22Rv1 (cell line): Measurements from ENCODE around the gene YPEL1.

Source experiments
- CTCF ChIP-seq: fragments of 450-650 bp; IDR thresholded peaks from 2 replicates; pipeline ENCODE4 v1.5.1; 2017; ENCODE audit warnings: mild to moderate bottlenecking
- ZFX ChIP-seq: fragments of 450-650 bp; IDR thresholded peaks from 2 replicates; pipeline ENCODE4 v1.6.1; 2017; ENCODE audit warnings: antibody characterized with exemption, borderline replicate concordance

- TF ChIP-seq CTCF, result no peak
- no peak for TF ChIP-seq ZFX
Measured at GRCh38 chr22:21652547-21653545, 82.7 kb downstream of the YPEL1 start.
